Fibroblast of peridontal ligament (primary cell): ENCODE results near the gene SLC5A1.

ENCODE experiments used
- DNase-seq: peaks from one replicate; pipeline ENCODE4 v3.0.0-alpha.2; 2010; ENCODE audit errors: extremely low read depth

The SLC5A1 gene

DNA sequence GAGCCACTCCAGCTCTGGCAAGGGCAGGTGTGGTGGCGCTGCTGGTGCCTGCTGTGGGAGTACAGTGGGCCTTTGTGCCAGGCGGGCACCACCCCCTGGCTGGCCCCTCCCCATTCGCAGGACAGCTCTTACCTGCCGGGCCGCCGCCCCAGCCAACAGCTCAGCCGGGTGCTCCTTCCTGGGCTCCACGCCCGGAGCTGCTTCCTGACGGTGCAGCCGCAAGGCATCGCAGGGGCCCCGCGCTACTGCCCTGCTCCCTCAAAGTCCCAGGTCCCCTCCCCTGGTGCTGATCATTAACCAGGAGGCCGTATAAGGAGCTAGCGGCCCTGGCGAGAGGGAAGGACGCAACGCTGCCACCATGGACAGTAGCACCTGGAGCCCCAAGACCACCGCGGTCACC, at the start of gene SLC5A1:
TSS of gene SLC5A1 (plus strand) at position 338 of the 400 bp plus-strand sequence. CDS start at position 359, 21 bp downstream.
- no peak for DNase-seq

DNA sequence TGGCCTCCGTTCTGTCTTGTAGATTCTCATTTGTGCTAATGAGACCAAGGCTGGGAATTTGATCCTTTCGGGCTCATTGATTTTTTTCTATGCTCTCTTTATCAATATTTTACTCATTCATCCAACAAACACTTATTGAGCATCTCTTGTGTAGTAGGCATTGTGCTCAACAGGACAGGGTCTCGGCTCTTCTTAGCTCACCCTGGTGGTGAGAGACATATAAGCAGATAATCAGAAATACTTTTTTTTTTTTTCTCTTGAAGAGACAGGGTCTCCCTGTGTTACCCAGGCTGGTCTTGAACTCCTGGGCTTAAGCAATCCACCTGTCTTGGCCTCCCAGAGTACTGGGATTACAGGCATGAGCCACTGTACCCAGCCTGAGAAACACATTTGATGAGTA, 48.0 kb upstream of the SLC5A1 start:
- no peak for DNase-seq

DNA sequence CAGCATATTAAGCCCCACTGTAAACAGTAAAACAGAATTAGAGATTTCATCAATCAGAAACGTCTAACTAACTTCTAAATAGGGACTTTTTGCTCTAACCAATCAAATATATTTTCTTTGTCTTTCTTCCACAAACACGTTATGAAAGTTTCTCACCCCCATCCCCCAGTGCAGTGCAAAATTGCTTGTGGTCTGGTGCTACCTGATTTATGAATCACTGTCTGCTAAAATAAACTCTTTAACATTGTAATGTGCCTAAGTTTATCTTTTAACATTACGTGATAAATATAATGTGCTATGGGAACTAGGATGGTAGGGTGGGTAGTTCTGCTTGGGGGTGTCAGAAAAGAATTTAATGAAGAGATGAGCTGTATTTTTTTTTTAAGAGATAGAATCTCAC, 47.3 kb upstream of the SLC5A1 start:
- no peak for DNase-seq

DNA sequence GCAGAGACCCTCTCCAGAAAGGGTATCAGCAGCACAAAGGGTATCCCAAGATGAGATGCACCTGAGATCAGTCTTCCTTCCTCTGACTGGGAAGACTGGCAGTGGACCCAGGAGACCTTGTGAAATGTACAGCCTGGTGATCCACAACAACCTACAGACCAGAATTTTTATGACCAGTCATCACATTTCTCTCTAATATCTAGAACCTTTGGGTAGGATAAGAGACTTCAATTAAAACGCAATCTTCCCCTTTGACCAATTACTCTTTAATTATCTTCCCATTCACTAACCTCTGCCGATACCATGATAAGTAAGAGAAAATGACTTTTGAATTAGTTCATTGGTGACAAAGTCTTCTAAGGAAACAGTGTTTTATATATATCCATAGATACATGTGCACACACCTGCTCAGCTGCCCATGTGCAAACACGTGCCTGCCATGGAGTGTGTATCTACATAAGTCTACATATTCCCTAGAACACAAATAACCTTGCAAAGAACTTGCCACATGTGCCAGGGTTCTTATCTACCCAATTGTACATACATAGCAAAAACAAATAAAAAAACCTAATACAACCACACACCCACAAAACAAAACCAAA, 44.2 kb upstream of the SLC5A1 start:
- DNase-seq, result no peak

DNA sequence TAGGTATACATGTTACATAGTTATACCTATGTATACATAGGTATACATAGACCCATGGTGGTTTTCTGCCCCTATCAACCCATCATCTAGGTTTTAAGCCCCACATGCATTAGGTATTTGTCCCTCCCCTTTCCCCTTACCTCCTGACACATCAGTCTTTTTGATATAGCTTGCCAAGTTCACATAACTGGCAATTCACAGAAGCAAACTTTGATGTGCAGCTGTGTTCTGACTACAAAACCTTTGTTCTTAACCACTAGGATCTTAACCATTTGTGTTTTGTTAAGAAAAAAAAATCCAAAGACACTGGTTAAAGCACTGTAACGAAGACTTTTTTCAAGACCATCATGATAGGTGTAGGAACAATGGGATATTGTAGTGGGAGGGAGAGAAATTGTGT, 42.9 kb upstream of the SLC5A1 start:
- no peak for DNase-seq

DNA sequence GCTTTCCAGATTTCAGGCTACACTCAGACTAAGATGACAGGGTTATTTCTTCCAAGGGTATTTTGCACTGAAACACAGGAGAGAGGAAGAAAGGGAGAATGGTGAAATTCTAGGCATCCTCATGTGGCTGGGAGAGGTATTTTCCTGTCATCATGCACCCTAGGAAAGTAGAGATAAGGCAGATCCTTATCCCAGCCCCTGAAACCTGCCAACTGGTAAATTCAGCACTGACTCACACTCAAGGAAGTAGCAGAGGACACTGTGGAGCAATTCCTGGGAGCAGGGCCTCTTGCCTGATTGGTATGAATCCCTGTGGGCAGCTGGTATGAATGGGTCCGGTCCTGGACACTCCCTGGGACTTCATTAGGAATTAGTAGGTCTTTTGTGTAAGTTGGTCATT, 37.6 kb upstream of the SLC5A1 start:
- DNase-seq, result no peak

DNA sequence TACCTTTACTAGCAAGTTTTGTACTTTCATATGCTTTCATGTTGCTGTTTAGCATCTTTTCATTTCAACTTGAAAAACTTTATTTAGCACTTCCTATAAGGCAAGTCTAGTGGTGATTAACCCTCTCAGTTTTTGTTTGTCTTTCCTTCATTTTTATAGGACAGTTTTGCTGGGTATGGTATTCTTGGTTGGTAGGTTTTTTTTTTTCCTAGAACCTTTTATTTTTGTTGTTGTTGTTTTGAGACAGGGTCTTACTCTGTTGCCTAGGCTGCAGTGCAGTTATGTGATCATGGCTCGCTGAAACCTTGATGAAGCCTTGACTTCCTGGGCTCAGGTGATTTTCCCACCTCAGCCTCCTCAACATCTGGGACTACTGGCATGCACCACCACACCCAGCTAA, 29.9 kb upstream of the SLC5A1 start:
- DNase-seq, result no peak

DNA sequence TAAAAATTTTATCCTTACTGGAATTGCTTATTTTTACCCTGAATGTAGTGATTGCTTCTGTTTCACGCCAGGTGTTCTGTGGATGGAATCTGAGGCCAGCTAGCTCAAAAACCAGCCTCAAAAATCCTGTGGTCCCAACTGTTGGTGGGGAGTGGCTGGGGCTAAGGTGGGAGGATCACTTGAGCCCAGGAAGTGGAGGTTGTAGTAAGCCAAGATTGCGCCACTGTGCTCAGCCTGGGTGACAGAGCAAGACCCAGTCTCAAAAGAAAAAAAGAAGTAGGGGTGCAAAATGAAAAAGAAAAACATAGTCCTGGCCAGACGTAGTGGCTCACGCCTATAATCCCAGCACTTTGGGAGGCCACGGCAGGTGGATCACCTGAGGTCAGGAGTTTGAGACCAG, 27.0 kb upstream of the SLC5A1 start:
- DNase-seq, result no peak

DNA sequence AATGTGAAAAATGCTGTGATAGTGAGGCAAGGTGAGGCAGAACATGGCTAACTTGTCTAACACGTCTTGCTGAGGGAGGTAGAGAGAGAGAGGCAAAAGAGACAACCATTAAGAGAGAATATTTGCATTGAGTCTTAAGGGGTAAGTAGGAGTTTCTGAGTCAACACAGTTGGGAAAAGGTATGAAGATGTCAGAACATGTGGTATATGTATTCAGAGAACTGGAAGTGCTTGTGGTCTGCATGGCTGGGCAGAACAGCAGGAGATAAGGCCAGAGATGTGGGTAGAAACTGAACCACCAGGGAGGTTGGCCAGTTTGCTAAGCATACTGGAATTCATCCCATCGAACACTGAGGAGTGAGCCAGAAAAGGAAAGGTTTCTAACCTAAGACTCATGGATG, 25.0 kb upstream of the SLC5A1 start:
- DNase-seq, result no peak

DNA sequence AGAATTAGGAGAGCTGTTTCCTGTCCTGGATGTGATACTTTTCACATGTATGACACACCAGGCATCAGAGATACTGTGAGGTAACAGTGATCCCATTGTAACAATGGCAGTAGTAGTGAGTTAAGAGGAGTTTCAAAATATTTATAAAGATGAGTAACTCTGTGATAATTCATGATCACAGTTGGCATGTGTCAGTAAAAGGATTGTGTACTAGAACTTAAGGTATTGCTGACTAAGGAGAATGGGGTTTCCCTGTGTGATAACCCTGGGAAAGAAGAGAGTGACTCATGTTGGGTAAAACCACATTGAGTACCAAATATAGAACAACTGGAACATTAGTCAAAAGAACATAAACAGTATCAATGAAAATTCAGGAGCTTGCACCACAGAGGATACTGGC, 22.9 kb upstream of the SLC5A1 start:
- peak; percentile 79 for DNase-seq

DNA sequence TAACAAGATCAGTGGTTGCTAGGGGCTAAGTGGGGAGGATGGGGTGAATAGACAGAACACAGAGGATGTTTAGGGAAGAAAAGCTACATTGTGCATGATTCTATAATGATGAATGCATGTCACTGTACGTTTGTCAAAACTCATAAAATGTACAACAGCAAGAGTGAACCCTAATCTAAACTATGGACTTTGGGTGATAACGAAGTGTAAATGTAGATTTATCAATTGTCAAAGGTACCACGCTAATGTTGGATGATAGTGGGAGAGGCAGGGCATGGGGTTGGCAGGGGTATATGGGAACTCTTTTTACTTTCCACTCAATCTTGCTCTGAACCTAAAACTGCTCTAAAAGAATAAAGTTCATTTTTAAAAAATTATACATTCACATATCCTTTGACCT, 21.3 kb upstream of the SLC5A1 start:
- DNase-seq, result no peak

DNA sequence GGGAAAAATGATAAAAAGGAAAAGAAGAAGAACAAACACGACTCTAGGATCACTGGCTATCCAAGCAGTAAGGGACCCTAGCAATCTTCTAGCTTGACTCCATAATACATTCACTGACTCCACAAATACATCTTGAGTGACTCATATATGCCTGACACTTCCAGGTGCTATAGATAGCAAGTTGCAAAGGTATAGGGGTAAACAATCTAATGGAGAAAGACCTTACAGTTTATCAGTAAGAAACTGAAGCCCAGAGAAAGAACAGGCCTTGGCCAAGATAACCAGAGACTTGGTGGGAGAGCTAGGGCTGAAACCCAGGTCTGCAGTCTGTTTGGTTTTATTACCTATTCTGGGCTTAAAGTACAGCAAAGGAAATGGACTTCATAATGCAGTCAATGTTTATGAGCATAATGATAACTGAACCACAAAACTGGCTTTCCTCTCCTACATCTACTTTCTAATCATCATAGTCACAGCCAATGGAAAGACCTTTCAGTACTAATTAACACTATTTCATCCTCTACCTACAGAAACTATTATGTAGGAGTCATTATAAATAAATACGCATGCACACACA, 19.7 kb upstream of the SLC5A1 start:
- no peak for DNase-seq

DNA sequence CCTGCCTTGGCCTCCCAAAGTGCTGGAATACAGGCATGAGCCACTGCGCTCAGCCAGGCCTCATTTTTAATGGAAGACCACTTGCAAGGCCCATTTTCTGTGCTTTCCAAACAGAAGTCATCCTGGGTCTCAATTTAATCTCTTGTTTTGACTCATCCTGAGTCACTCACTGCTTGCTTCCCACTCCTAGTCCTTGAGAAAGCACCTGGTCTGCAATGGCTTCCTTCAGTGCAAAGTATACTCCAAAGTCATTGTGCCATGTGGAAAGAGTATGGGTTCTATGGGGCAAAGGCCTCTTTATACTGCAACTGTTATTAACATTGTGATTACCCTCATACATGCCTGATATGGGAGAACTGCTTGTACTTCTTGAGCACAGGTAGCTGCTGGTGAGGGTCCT, 18.3 kb upstream of the SLC5A1 start:
- no peak for DNase-seq

DNA sequence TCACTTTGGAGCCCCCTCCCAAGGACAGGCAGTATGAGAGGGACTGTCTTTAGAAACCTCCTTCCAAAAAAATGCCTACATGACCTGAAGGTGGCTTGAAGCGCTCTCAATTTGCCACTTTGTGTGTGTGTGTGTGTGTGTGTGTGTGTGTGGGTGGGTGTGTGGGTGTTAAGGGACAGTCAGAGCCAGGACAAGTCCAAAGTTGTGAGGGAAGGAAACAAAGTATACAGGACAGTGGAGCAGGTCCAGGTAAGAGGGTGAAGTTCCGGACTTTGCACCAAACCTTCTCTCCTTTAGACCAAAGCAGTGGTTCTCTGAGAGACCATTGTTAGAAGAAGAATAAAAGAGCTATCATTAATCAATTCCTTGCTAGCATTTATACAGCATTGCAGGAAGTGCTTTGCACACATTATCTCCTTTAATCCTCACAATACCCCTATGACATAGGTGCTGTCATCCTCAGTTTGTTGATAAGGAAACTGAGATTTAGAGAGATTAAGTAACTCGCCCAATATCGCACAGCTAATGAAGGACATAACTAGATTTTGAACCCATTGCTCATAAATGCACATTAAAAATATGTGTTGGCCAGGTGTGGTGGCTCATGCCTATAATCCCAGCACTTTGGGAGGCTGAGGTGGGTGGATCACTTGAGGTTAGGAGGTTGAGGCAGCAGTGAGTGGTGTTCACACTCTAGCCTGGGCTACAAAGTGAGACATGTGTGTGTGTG, 12.4 kb upstream of the SLC5A1 start:
- DNase-seq, result no peak

DNA sequence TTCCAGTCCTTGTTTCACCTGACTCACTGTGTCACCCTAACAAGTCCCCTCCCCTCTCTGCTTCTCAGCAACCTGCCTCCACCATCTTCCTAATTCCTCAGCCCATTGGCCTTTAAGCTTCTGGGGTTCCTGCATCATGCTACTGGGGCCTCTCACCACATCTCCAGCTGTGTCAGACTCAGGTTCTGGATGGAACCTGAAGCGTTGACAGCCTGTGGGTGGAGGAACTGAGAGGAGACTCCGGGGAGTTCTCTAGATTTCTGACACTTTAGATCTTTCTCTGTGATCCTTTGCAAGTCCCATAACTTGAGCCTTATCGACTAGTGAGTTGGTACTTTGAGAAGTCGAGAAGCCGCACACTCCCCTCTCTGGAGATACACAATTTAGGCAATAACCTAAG, 11.6 kb upstream of the SLC5A1 start:
- no peak for DNase-seq

DNA sequence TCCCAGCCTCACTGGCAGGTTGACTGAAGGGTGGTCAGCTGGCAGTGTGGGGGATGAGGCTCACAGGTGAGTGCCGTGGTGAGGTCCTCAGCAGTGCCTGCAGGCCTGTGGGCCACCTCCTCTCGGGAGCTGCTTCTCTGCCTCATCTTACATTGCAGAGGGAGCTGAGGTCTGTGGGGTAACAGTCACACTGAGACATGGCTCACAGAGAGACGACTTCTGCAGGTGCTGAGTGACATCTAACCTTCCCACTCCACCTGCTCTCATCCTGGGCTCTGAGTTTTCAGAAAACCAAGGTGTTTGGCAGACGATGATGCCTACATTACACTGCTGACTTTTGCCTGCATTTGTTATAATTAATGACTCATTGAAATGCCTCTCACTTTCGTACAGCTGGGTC, 8.8 kb upstream of the SLC5A1 start:
- DNase-seq, result no peak

DNA sequence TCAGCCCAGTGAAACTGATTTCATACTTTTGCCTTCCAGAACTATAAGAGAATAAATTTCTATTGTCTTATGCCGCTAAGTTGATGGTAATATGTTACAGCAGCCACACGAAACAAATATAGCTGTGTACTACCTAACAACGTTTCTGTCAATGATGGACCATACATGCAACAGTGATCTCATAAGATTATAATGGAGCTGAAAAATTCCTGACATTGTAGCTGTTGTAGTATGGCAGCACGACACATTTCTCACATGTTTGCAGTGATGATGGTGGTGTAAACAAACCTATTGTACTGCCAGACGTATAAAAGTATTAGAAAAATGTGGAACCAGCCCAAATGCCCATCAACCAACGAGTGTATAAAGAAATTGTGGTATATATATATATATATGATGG, 5.8 kb upstream of the SLC5A1 start:
- DNase-seq, result no peak

DNA sequence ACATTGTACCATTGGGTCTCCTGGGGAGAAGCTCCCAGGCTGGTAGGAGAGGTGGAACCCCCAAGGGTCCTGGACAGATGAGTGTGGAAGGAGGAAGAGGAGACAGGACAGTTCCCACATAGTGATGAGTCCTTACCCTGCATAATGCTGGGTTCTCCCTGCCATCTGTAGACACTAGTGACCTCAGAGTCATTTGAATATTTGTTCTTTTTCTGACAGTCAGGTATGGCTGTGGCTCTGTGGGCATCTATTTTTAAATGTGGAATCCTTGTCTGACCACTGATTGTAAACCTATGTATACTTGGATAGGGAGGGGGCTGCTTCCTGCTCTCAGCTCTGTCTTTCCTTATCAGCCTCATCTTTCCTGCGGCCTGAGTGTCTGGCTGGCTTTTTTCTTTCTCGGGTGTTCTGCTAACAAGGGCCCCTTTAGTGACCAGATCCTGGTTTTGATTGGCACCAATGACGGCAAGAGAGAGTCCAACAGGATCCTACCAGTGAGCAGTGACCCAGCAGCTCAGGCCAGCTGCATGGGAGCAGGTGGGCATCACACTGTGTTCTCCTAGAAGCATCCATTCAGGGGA, 2.6 kb upstream of the SLC5A1 start:
- no peak for DNase-seq

DNA sequence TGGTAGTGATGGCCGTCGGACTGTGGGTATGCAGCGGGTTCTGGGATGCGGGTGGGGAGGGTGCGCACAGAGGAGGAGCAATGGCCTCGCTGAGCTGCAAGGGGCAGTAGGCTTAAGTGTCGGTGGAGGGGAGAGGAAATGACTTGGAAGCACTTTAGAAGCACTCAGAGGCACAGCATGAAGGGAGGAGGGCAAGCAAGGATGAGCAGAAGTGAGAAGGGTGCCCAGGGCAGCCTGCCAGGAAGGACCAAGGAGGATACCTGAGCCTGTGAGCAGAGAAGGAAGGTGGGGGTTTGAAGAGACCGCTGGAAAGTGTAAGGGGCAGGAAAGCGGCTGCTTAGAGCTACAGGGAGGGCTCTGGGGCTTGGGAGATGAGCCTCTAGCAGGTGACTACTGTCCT, 330 bp downstream of the SLC5A1 start:
- no peak for DNase-seq

DNA sequence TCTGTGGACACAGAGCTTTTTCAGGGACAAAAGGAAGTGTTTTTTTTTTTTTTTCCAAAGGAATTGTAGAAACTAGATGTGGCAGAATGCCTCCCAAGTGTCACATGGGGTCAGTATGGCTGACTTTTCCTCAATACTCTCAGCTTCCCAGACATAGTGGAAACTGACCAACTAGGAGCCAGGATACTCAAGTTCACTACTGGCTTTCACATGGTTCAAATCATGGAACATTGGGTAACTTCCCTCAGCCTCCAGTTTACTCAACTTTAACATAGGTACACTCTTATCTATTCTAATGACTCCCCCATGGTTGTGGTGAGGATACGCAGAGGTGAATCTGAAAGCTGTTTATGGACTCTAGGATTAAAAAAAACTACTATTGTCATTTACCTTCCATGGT, 1.4 kb downstream of the SLC5A1 start:
- no peak for DNase-seq

DNA sequence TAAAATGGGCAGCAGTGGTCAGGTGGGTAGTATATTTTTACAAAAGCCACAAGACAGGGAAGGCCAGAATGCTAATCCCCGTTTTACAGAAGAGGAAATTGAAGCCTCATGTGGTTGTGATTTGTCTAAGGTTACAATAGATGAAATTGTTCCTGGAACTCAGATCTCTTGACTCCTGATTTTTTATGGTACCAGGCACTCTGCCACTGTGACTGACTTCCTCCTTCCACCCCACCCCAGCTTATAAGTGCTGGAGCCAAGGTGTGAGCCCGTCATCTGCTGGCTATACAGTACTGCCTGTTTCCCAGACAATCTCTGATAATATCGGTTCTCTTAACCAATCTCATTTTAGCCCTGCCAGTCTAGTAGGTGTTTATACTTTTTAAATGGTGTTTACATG, 1.9 kb downstream of the SLC5A1 start:
- no peak for DNase-seq

DNA sequence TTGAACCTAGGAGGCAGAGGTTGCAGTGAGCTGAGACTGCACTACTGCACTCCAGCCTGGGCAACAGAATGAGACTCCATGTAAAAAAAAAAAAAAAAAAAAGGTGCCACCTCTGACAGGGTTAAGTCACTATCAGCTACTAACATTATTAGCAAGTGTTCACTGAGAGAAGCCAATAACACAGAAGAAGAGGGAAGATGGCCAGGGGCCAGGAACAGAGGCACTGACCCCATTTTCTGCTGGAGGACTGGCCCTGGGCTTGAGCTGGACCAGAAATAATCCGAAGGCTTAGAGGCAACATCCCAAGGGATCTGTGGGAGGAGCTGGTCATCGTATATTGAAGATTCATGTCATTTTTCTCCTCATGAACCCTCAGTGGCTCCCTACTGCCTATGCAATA, 5.0 kb downstream of the SLC5A1 start:
- no peak for DNase-seq
